Transverse colon (tissue), 4 donors: ENCODE data around the gene CDH22. TPM values are rescaled to one million over a fixed set of nuclear protein-coding genes. Genes with fewer than 3 reads are reported as not detected.

ENCODE experiments used
- DNase-seq: peaks from one replicate; pipeline ENCODE4 v3.0.0-alpha.2; 2019
- H3K27ac ChIP-seq, 4 donors: fragments of 200-600 bp; sonication (generic); 2 replicates each; pipeline ENCODE4 v1.5.1; 2016 to 2018; ENCODE audit warnings: inconsistent platforms in 4 of 4
- H3K27me3 ChIP-seq: fragments of 200-600 bp; sonication (generic); 2 replicates; pipeline ENCODE4 v1.5.1; 2017; ENCODE audit warnings: inconsistent platforms
- H3K36me3 ChIP-seq, 4 donors: fragments of 200-600 bp; sonication (generic); 2 replicates each; pipeline ENCODE4 v1.5.1; 2017 to 2019; ENCODE audit warnings: inconsistent platforms in 4 of 4
- H3K4me1 ChIP-seq, 4 donors: fragments of 200-600 bp; sonication (generic); 2 replicates each; pipeline ENCODE4 v1.5.1; 2017 to 2020; ENCODE audit warnings: inconsistent platforms in 4 of 4
- H3K4me3 ChIP-seq, 4 donors: fragments of 200-600 bp; sonication (generic); 1 replicate in 1 of 4; 2 replicates in 3 of 4; pipeline versions ENCODE4 v1.5.1 to v1.6.1; 2017 to 2019; ENCODE audit warnings: inconsistent platforms in 4 of 4
- H3K9me3 ChIP-seq, 2 donors: fragments of 200-600 bp; sonication (generic); 2 replicates each; pipeline ENCODE4 v1.5.1; 2017 to 2019; ENCODE audit warnings: inconsistent platforms in 2 of 2
- EP300 ChIP-seq: sonication (generic); formaldehyde crosslinking; IDR thresholded peaks from one replicate; pipeline ENCODE4 v1.6.1; 2017; ENCODE audit warnings: antibody characterized with exemption, low read depth
- POLR2A ChIP-seq: fragments of 450-650 bp; IDR thresholded peaks from one replicate; pipeline ENCODE4 v1.6.1; 2016; ENCODE audit warnings: antibody characterized with exemption, mild to moderate bottlenecking, moderate library complexity
- POLR2AphosphoS5 ChIP-seq, 3 donors: sonication (generic); formaldehyde crosslinking; IDR thresholded peaks; one replicate each; pipeline ENCODE4 v1.6.1; 2016; ENCODE audit warnings: antibody characterized with exemption in 3 of 3
- WGBS, 2 donors: methylation state at CpG; one replicate each; pipeline ENCODE4 v1.1.5; 2018; ENCODE audit warnings: low coverage in 1 of 2; 5-methylcytosine and 5-hydroxymethylcytosine counted together
- in situ Hi-C, 4 donors: fragments of 200-750 bp; cut with MboI; loops; one replicate each; pipeline versions ENCODE4 v1.15.0 to v1.15.1; 2017; ENCODE audit warnings: low sequenced_read_pairs in 3 of 4, low pct_ligation_motif_present in 1 of 4, low pct_unique_long_range_greater_than_20kb in 1 of 4
- intact Hi-C: fragments of 100-400 bp; cut with DNase I; formaldehyde crosslinking; loops from one replicate; pipeline ENCODE4 v1.15.1; 2023; ENCODE audit warnings: low total_unique reads
- total RNA-seq, 4 donors: library from RNA; depleted of rRNA; stranded (reverse); fragments of >200 nt; gene quantifications; one replicate each; pipeline ENCODE4 v1.1.0, GENCODE V29; 2016
- TF ChIP-seq, protein P1 (sequence below), 5 experiments: fragments of 200-600 bp in 3 of 5; fragments of 450-650 bp in 2 of 5; sonication (generic) in 3 of 5; IDR thresholded peaks; 1 replicate in 2 of 5; 2 replicates in 3 of 5; pipeline ENCODE4 v1.5.1; 2016 to 2017; ENCODE audit warnings: antibody characterized with exemption in 5 of 5, inconsistent platforms in 3 of 5, mild to moderate bottlenecking in 2 of 5, moderate library complexity in 1 of 5

The CDH22 gene
- total RNA-seq, 4 donors from 2014 or later: not detected

DNA sequence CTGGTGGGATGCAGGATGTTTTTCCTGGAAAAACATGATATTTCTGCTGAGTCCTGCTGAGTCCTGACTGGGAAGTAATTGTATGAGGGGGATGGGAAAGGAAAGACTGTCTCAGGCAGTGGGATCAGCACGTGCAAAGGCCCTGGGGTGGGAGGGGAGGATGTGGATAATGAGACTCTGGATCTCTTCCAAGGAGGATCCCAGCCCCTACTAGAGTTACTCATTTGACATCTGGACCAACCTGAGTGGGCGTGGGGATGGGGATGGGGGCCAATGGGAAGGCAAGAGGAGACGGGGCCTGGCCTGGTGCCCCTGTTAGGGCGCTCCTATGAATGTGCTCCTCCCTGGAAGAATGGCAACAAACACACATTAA is 117.1 kb downstream of the CDH22 start:
- intact Hi-C loops: no loop called here
- no peaks in the 10 kb centered on the region for H3K4me1 ChIP-seq
- 60 to 65% methylated on average over 2 to 4 of the region's 4 CpGs for WGBS, 2 donors
- no peak overlapping the region for H3K27ac ChIP-seq
- H3K36me3 ChIP-seq: no peaks in the 10 kb centered on the region
- H3K4me3 ChIP-seq: no peak overlapping the region
- peaks cover 18% of the 10 kb centered on the region for H3K27me3 ChIP-seq
- no peak for DNase-seq
- in situ Hi-C loops: no loop called here
- TF ChIP-seq POLR2A: no peak
- TF ChIP-seq EP300: no peak
- TF ChIP-seq, protein P1, sequence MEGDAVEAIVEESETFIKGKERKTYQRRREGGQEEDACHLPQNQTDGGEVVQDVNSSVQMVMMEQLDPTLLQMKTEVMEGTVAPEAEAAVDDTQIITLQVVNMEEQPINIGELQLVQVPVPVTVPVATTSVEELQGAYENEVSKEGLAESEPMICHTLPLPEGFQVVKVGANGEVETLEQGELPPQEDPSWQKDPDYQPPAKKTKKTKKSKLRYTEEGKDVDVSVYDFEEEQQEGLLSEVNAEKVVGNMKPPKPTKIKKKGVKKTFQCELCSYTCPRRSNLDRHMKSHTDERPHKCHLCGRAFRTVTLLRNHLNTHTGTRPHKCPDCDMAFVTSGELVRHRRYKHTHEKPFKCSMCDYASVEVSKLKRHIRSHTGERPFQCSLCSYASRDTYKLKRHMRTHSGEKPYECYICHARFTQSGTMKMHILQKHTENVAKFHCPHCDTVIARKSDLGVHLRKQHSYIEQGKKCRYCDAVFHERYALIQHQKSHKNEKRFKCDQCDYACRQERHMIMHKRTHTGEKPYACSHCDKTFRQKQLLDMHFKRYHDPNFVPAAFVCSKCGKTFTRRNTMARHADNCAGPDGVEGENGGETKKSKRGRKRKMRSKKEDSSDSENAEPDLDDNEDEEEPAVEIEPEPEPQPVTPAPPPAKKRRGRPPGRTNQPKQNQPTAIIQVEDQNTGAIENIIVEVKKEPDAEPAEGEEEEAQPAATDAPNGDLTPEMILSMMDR (IDR thresholded peaks at IDR 0.05): no peak
- no peak for TF ChIP-seq POLR2AphosphoS5 (IDR thresholded peaks at IDR 0.05)
- no peaks in the 10 kb centered on the region for H3K9me3 ChIP-seq

- H3K4me3 ChIP-seq: no peak overlapping the region
- in situ Hi-C loops: no loop called here
- H3K4me1 ChIP-seq: no peaks in the 10 kb centered on the region
- TF ChIP-seq, protein P1 (IDR thresholded peaks at IDR 0.05): no peak
- TF ChIP-seq POLR2AphosphoS5 (IDR thresholded peaks at IDR 0.05) (no peak), POLR2A (no peak), EP300 (no peak)
- H3K27me3 ChIP-seq: peaks cover 12% of the 10 kb centered on the region
- no peaks in the 10 kb centered on the region for H3K9me3 ChIP-seq
- no peaks in the 10 kb centered on the region for H3K36me3 ChIP-seq
- WGBS, 2 donors: 64 to 67% methylated on average over 1 to 9 of the region's 9 CpGs
- intact Hi-C loops: no loop called here
- H3K27ac ChIP-seq: no peak overlapping the region
- DNase-seq: no peak
Observed at GRCh38 chr20:46190478-46191167, 117.7 kb downstream of the CDH22 start.

- in situ Hi-C loops (no loop called here), intact Hi-C loops (no loop called here)
- Histone ChIP-seq H3K4me3 (no peak overlapping the region), H3K27me3 (peaks cover 12% of the 10 kb centered on the region), H3K36me3 (no peaks in the 10 kb centered on the region), H3K4me1 (no peaks in the 10 kb centered on the region), H3K9me3 (no peaks in the 10 kb centered on the region), H3K27ac (no peak overlapping the region)
- no peak for DNase-seq
- 40% methylated on average over 18 of the region's 18 CpGs; no CpG with 5 or more reads in 1 of the 2 donors for WGBS, 2 donors
- no peak for TF ChIP-seq POLR2AphosphoS5 (IDR thresholded peaks at IDR 0.05)
- TF ChIP-seq EP300: no peak
- TF ChIP-seq, protein P1 (IDR thresholded peaks at IDR 0.05): no peak
- no peak for TF ChIP-seq POLR2A
Observed at GRCh38 chr20:46188866-46189541, 119.3 kb downstream of the CDH22 start.

GRCh38 chr20:46186210-46186609 is 122.1 kb downstream of the CDH22 start:
- Histone ChIP-seq H3K27me3 (peaks cover 18% of the 10 kb centered on the region), H3K27ac (no peak overlapping the region), H3K36me3 (no peaks in the 10 kb centered on the region), H3K4me3 (no peak overlapping the region), H3K4me1 (no peaks in the 10 kb centered on the region), H3K9me3 (no peaks in the 10 kb centered on the region)
- TF ChIP-seq POLR2A (no peak), POLR2AphosphoS5 (IDR thresholded peaks at IDR 0.05) (no peak), EP300 (no peak)
- TF ChIP-seq, protein P1 (IDR thresholded peaks at IDR 0.05): no peak
- in situ Hi-C loops (no loop called here), intact Hi-C loops (no loop called here)
- DNase-seq: no peak
- 64 to 65% methylated on average over 2 to 5 of the region's 5 CpGs for whole genome bisulfite sequencing, 2 donors
